ENCODE data around the gene TMPRSS12.

DNA sequence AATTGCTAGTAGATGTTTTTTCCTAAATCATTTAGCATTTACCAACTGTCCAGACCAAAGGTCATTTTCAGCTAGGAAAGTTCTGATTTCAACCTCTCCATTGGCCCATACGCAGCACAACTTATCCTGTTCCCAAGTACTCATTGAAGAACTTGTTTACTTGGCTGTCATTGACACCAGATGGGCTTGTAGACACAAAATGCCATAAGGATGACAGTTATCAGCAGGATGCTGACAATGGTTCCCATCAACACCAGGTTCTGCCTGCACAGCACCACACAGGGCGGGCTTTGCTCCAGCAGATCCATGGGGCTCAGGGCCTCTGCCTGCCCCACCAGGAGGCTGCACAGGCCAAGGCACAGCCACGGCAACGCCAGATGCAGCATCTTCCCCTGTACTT is 36.5 kb upstream of the TMPRSS12 start:
- TF ChIP-seq, protein P1, sequence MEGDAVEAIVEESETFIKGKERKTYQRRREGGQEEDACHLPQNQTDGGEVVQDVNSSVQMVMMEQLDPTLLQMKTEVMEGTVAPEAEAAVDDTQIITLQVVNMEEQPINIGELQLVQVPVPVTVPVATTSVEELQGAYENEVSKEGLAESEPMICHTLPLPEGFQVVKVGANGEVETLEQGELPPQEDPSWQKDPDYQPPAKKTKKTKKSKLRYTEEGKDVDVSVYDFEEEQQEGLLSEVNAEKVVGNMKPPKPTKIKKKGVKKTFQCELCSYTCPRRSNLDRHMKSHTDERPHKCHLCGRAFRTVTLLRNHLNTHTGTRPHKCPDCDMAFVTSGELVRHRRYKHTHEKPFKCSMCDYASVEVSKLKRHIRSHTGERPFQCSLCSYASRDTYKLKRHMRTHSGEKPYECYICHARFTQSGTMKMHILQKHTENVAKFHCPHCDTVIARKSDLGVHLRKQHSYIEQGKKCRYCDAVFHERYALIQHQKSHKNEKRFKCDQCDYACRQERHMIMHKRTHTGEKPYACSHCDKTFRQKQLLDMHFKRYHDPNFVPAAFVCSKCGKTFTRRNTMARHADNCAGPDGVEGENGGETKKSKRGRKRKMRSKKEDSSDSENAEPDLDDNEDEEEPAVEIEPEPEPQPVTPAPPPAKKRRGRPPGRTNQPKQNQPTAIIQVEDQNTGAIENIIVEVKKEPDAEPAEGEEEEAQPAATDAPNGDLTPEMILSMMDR (IDR thresholded peaks at IDR 0.05; ENCODE audit: low read length) = no peak
- TF ChIP-seq EZH2 (IDR thresholded peaks at IDR 0.05; ENCODE audit: borderline replicate concordance, low read length) = no peak

Data from OCI-LY1 (cell line).